CD14-positive monocyte (primary cell): ENCODE data around the gene SETBP1. TPM values are rescaled to one million over a fixed set of nuclear protein-coding genes. Genes with fewer than 3 reads are reported as not detected.

Source experiments
- DNase-seq, 3 donors: peaks; one replicate each; pipeline ENCODE4 v3.0.0-alpha.2; 2011 to 2022
- H2AFZ ChIP-seq: 2 replicates; pipeline ENCODE4 v1.6.0; 2012; ENCODE audit warnings: mild to moderate bottlenecking, low read depth, low read length, inconsistent platforms; ENCODE audit not compliant: insufficient read depth, poor library complexity, severe bottlenecking
- H3K27ac ChIP-seq, 2 donors: 1 replicate in 1 of 2; 2 replicates in 1 of 2; pipeline ENCODE4 v1.5.1; 2012 to 2013; ENCODE audit warnings: low read length in 2 of 2, control low read depth in 1 of 2, inconsistent platforms in 1 of 2, low read depth in 1 of 2, mild to moderate bottlenecking in 1 of 2
- H3K27me3 ChIP-seq, 2 donors: one replicate each; pipeline versions ENCODE4 v1.6.0 to v1.6.1; 2011 to 2013; ENCODE audit warnings: low read length in 2 of 2; ENCODE audit not compliant: control insufficient read depth in 2 of 2, insufficient read depth in 2 of 2
- H3K36me3 ChIP-seq, 2 donors: replicated peaks in 1 of 2; 1 replicate in 1 of 2; 2 replicates in 1 of 2; pipeline versions ENCODE4 v1.5.1 to v1.6.1; 2012 to 2013; ENCODE audit warnings: low read length in 2 of 2, control low read depth in 1 of 2, inconsistent platforms in 1 of 2, mild to moderate bottlenecking in 1 of 2; ENCODE audit not compliant: insufficient read depth in 2 of 2, control insufficient read depth in 1 of 2
- H3K4me1 ChIP-seq, 2 donors: 1 replicate in 1 of 2; 2 replicates in 1 of 2; pipeline versions ENCODE4 v1.5.1 to v1.6.1; 2012 to 2013; ENCODE audit warnings: low read length in 2 of 2, control low read depth in 1 of 2, inconsistent platforms in 1 of 2, mild to moderate bottlenecking in 1 of 2, moderate library complexity in 1 of 2; ENCODE audit not compliant: insufficient read depth in 2 of 2, control insufficient read depth in 1 of 2
- H3K4me2 ChIP-seq: replicated peaks from 2 replicates; pipeline ENCODE3; 2012; ENCODE audit warnings: low read length, moderate library complexity, mild to moderate bottlenecking; ENCODE audit not compliant: poor library complexity, severe bottlenecking; ENCODE audit errors: extremely low read depth
- H3K4me3 ChIP-seq, 3 experiments: fragments of 200-600 bp in 1 of 3; sonication (generic) in 1 of 3; replicated peaks in 1 of 3; 1 replicate in 2 of 3; 2 replicates in 1 of 3; pipeline ENCODE4 v1.5.1; 2011 to 2013; ENCODE audit warnings: low read length in 3 of 3, mild to moderate bottlenecking in 3 of 3, control low read depth in 2 of 3, low read depth in 2 of 3, inconsistent platforms in 1 of 3, moderate library complexity in 1 of 3
- H3K79me2 ChIP-seq: 2 replicates; pipeline ENCODE4 v1.6.0; 2012; ENCODE audit warnings: mild to moderate bottlenecking, control low read depth, inconsistent platforms, low read length, moderate library complexity; ENCODE audit not compliant: insufficient read depth
- H3K9ac ChIP-seq: 2 replicates; pipeline ENCODE4 v1.6.0; 2017; ENCODE audit warnings: low read length, mild to moderate bottlenecking; ENCODE audit not compliant: insufficient read depth, poor library complexity, severe bottlenecking
- H3K9me3 ChIP-seq, 2 donors: replicated peaks in 1 of 2; 1 replicate in 1 of 2; 2 replicates in 1 of 2; pipeline versions ENCODE4 v1.5.1 to v1.6.1; 2012 to 2013; ENCODE audit warnings: low read length in 2 of 2, control low read depth in 1 of 2; ENCODE audit not compliant: control insufficient read depth in 1 of 2, insufficient read depth in 1 of 2
- H4K20me1 ChIP-seq: 2 replicates; pipeline ENCODE4 v1.6.0; 2012; ENCODE audit warnings: mild to moderate bottlenecking, low read length, control low read depth, moderate library complexity; ENCODE audit not compliant: insufficient read depth
- H3K27ac Mint-ChIP-seq, 7 donors: one replicate each; pipeline ENCODE4 v1.8.0; 2020; ENCODE audit warnings: mild to moderate bottlenecking in 7 of 7, mixed read lengths in 7 of 7, moderate library complexity in 6 of 7, inconsistent platforms in 2 of 7
- H3K27me3 Mint-ChIP-seq, 3 donors: one replicate each; pipeline ENCODE4 v1.8.0; 2021 to 2022; ENCODE audit warnings: low read depth in 3 of 3, mild to moderate bottlenecking in 3 of 3, mixed read lengths in 3 of 3, moderate library complexity in 3 of 3, inconsistent platforms in 1 of 3
- H3K36me3 Mint-ChIP-seq, 2 donors: one replicate each; pipeline ENCODE4 v1.8.0; 2020; ENCODE audit warnings: mixed read lengths in 2 of 2, inconsistent platforms in 1 of 2, mild to moderate bottlenecking in 1 of 2
- H3K4me1 Mint-ChIP-seq: one replicate; pipeline ENCODE4 v1.8.0; 2020; ENCODE audit warnings: mild to moderate bottlenecking, mixed read lengths
- H3K4me3 Mint-ChIP-seq, 2 donors: one replicate each; pipeline ENCODE4 v1.8.0; 2020; ENCODE audit warnings: mild to moderate bottlenecking in 2 of 2, mixed read lengths in 2 of 2, moderate library complexity in 1 of 2
- H3K9me3 Mint-ChIP-seq, 7 donors: one replicate each; pipeline ENCODE4 v1.8.0; 2020 to 2022; ENCODE audit warnings: mixed read lengths in 7 of 7, mild to moderate bottlenecking in 6 of 7, moderate library complexity in 6 of 7, inconsistent platforms in 2 of 7
- WGBS: methylation state at CpG from one replicate; pipeline ENCODE4 v1.1.5; 2013; ENCODE audit warnings: missing lambda C conversion rate; ENCODE audit not compliant: insufficient coverage; 5-methylcytosine and 5-hydroxymethylcytosine counted together
- intact Hi-C, 2 donors: fragments of 100-400 bp; cut with micrococcal nuclease; formaldehyde crosslinking; loops; one replicate each; pipeline versions ENCODE4 v1.15.0 to v1.15.1; 2023
- polyA plus RNA-seq, 3 donors: library from polyadenylated mRNA; depleted of rRNA in 1 of 3; unstranded in 2 of 3; stranded (reverse) in 1 of 3; fragments of 300-500 nt in 2 of 3; fragments of >200 nt in 1 of 3; fragmentation: Illumina TruSeq in 2 of 3; gene quantifications; 1 replicate in 2 of 3; 2 replicates in 1 of 3; pipeline ENCODE4 v1.2.3, GENCODE V29; 2012 to 2021
- TF ChIP-seq, protein P1 (sequence below): fragments of 200-600 bp; IDR thresholded peaks from one replicate; pipeline ENCODE4 v1.8.0; 2022; ENCODE audit warnings: antibody characterized with exemption, mild to moderate bottlenecking

Gene SETBP1
- polyA plus RNA-seq, 3 donors = 0.01 to 1.2 TPM; not detected in 1

- TF ChIP-seq, protein P1, sequence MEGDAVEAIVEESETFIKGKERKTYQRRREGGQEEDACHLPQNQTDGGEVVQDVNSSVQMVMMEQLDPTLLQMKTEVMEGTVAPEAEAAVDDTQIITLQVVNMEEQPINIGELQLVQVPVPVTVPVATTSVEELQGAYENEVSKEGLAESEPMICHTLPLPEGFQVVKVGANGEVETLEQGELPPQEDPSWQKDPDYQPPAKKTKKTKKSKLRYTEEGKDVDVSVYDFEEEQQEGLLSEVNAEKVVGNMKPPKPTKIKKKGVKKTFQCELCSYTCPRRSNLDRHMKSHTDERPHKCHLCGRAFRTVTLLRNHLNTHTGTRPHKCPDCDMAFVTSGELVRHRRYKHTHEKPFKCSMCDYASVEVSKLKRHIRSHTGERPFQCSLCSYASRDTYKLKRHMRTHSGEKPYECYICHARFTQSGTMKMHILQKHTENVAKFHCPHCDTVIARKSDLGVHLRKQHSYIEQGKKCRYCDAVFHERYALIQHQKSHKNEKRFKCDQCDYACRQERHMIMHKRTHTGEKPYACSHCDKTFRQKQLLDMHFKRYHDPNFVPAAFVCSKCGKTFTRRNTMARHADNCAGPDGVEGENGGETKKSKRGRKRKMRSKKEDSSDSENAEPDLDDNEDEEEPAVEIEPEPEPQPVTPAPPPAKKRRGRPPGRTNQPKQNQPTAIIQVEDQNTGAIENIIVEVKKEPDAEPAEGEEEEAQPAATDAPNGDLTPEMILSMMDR = no peak
- H3K4me3 Mint-ChIP-seq = no peak overlapping the region
- H3K4me3 ChIP-seq = no peak overlapping the region
- no peaks in the 10 kb centered on the region for H3K79me2 ChIP-seq
- H3K27ac Mint-ChIP-seq = no peak overlapping the region
- H3K36me3 ChIP-seq = no peaks in the 10 kb centered on the region
- peaks cover 0 to 3% (median 1%) of the 10 kb centered on the region in 3 donors for H3K27me3 Mint-ChIP-seq
- no peaks in the 10 kb centered on the region for H4K20me1 ChIP-seq
- no peak overlapping the region for H3K9ac ChIP-seq
- DNase-seq = no peak
- no peak overlapping the region for H3K27ac ChIP-seq
- peaks cover 0 to 3% (median 0%) of the 10 kb centered on the region in 7 donors for H3K9me3 Mint-ChIP-seq
- H3K4me1 Mint-ChIP-seq = peaks cover 5% of the 10 kb centered on the region
- intact Hi-C loops = no loop called here
- no peaks in the 10 kb centered on the region for H3K4me1 ChIP-seq
- no peaks in the 10 kb centered on the region for H3K36me3 Mint-ChIP-seq
- no peak overlapping the region for H2AFZ ChIP-seq
- no peak overlapping the region for H3K4me2 ChIP-seq
- H3K9me3 ChIP-seq = no peaks in the 10 kb centered on the region
- WGBS = no CpG with 5 or more reads among the region's 5 CpGs
- no peaks in the 10 kb centered on the region for H3K27me3 ChIP-seq
Measured at GRCh38 chr18:44637210-44638033, 43.3 kb upstream of the SETBP1 start.

GRCh38 chr18:44638034-44638540 is 42.6 kb upstream of the SETBP1 start:
- no peak overlapping the region for H3K4me3 ChIP-seq
- H3K27me3 ChIP-seq = no peaks in the 10 kb centered on the region
- no peaks in the 10 kb centered on the region for H3K9me3 ChIP-seq
- Mint-ChIP-seq H3K9me3 (peaks cover 0 to 2% (median 0%) of the 10 kb centered on the region in 7 donors), H3K27me3 (peaks cover 0 to 3% (median 1%) of the 10 kb centered on the region in 3 donors), H3K4me1 (peaks cover 5% of the 10 kb centered on the region), H3K4me3 (no peak overlapping the region), H3K27ac (no peak overlapping the region), H3K36me3 (no peaks in the 10 kb centered on the region)
- H3K9ac ChIP-seq = no peak overlapping the region
- no peak for DNase-seq
- H4K20me1 ChIP-seq = no peaks in the 10 kb centered on the region
- no peaks in the 10 kb centered on the region for H3K79me2 ChIP-seq
- intact Hi-C loops = no loop called here
- H3K27ac ChIP-seq = no peak overlapping the region
- WGBS = 95% methylated on average over 3 of the region's 4 CpGs
- no peak overlapping the region for H2AFZ ChIP-seq
- H3K36me3 ChIP-seq = no peaks in the 10 kb centered on the region
- H3K4me2 ChIP-seq = no peak overlapping the region
- TF ChIP-seq, protein P1 = no peak
- H3K4me1 ChIP-seq = no peaks in the 10 kb centered on the region
